ENCODE data around the gene CD34.

- TF ChIP-seq CTCF (IDR thresholded peaks at IDR 0.05; ENCODE audit: low read length): no peak
- TF ChIP-seq EZH2 (IDR thresholded peaks at IDR 0.05; ENCODE audit: borderline replicate concordance, low read length): no peak
Measured at GRCh38 chr1:207831517-207832327, 79.2 kb downstream of the CD34 start.
